Panc1 (cell line): ENCODE measurements around the gene KDF1. TPM values are rescaled to one million over a fixed set of nuclear protein-coding genes. Genes with fewer than 3 reads are reported as not detected.

ENCODE experiments used
- ATAC-seq: fragments of 200-7000 bp; cut with Tn5 transposase; 2 replicates; pipeline ENCODE4 v1.9.1; 2020; ENCODE audit warnings: mild to moderate bottlenecking, moderate library complexity
- BruUV-seq: library from RNA; stranded (reverse); fragments of 400-500 nt; replicated peaks from 2 replicates; lab custom pipeline; 2021; lab: Mats Ljungman, UMichigan
- CTCF ChIA-PET: fragments of 300-600 bp; sonication (Branson Sonifier 250); formaldehyde crosslinking; loops from one replicate; lab custom pipeline; 2022; ENCODE audit warnings: antibody characterized with exemption; lab: Charles Lee
- POLR2A ChIA-PET: fragments of 300-600 bp; sonication (Branson Sonifier 250); formaldehyde crosslinking; loops from one replicate; lab custom pipeline; 2022; ENCODE audit warnings: antibody characterized with exemption; lab: Charles Lee
- DNase-seq: peaks from one replicate; pipeline ENCODE4 v3.0.0-alpha.2; 2010; ENCODE audit warnings: low read depth, low spot score
- H3K27ac ChIP-seq: 2 replicates; pipeline ENCODE4 v1.5.1; 2011; ENCODE audit warnings: mild to moderate bottlenecking, low read length, inconsistent platforms
- H3K27me3 ChIP-seq: fragments of 200-500 bp; sonication (Bioruptor generic); 2 replicates; pipeline ENCODE4 v1.6.0; 2014; ENCODE audit warnings: low read length, inconsistent platforms; ENCODE audit not compliant: control insufficient read depth, insufficient read depth
- H3K36me3 ChIP-seq: fragments of 200-500 bp; sonication (Bioruptor generic); 2 replicates; pipeline ENCODE4 v1.5.1; 2014; ENCODE audit warnings: inconsistent platforms, mild to moderate bottlenecking, low read length, moderate library complexity; ENCODE audit not compliant: control insufficient read depth, insufficient read depth
- H3K4me1 ChIP-seq: 2 replicates; pipeline ENCODE4 v1.5.1; 2011; ENCODE audit warnings: inconsistent platforms, mild to moderate bottlenecking, low read length, moderate library complexity; ENCODE audit not compliant: control insufficient read depth, insufficient read depth
- H3K4me3 ChIP-seq, 2 experiments: 2 replicates each; pipeline ENCODE4 v1.5.1; 2011 to 2012; ENCODE audit warnings: low read depth in 2 of 2, low read length in 2 of 2, mild to moderate bottlenecking in 2 of 2, inconsistent platforms in 1 of 2, moderate library complexity in 1 of 2
- H3K9me3 ChIP-seq: fragments of 200-500 bp; sonication (Bioruptor generic); 2 replicates; pipeline ENCODE4 v1.5.1; 2014; ENCODE audit warnings: low read depth, mild to moderate bottlenecking, inconsistent platforms, low read length, moderate library complexity; ENCODE audit not compliant: control insufficient read depth, insufficient read depth
- CTCF ChIP-seq: fragments of 450-650 bp; IDR thresholded peaks from 2 replicates; pipeline ENCODE4 v1.5.1; 2017; ENCODE audit warnings: mild to moderate bottlenecking
- POLR2AphosphoS5 ChIP-seq: IDR thresholded peaks from 2 replicates; pipeline ENCODE4 v1.6.1; 2012; ENCODE audit warnings: mild to moderate bottlenecking, low read depth, low read length, moderate library complexity
- REST ChIP-seq, 2 experiments: IDR thresholded peaks; 2 replicates each; pipeline ENCODE4 v1.6.1; 2011 to 2012; ENCODE audit warnings: low read depth in 2 of 2, control low read depth in 1 of 2, low read length in 1 of 2, mild to moderate bottlenecking in 1 of 2, moderate library complexity in 1 of 2; ENCODE audit not compliant: insufficient read depth in 1 of 2
- SIN3A ChIP-seq: IDR thresholded peaks from 2 replicates; pipeline ENCODE4 v1.6.1; 2012; ENCODE audit warnings: low read depth, mild to moderate bottlenecking, low read length, moderate library complexity, borderline replicate concordance; ENCODE audit not compliant: insufficient read depth
- TCF7L2 ChIP-seq: IDR thresholded peaks from 2 replicates; pipeline ENCODE4 v1.6.1; 2011; ENCODE audit warnings: mild to moderate bottlenecking, low read depth, low read length, inconsistent platforms
- in situ Hi-C: cut with HindIII; loops from 2 replicates; pipeline ENCODE4 v1.10.0; 2016; ENCODE audit warnings: low sequenced_read_pairs, low pct_unique_long_range_greater_than_20kb
- intact Hi-C: fragments of 100-400 bp; cut with micrococcal nuclease; formaldehyde crosslinking; loops from one replicate; pipeline ENCODE4 v1.10.0; 2022; ENCODE audit not compliant: unreplicated experiment
- total RNA-seq: library from RNA; stranded (reverse); gene quantifications from one replicate; pipeline ENCODE4 v1.2.1, GENCODE V29; 2021; ENCODE audit not compliant: unreplicated experiment

The KDF1 gene
- total RNA-seq, 1 experiment from 2014 or later, result 3.2 TPM

- Histone ChIP-seq H3K27ac (peak overlapping the region; percentile 19; the same call in 1 of the 2 replicates), H3K9me3 (no peaks in the 10 kb centered on the region), H3K4me3 (no peak overlapping the region), H3K27me3 (no peaks in the 10 kb centered on the region), H3K4me1 (peaks cover 10% of the 10 kb centered on the region; the same call in 1 of the 2 replicates), H3K36me3 (peaks cover 18% of the 10 kb centered on the region; the same call in 1 of the 2 replicates)
- ChIA-PET CTCF (no interaction called here), POLR2A (no interaction called here)
- in situ Hi-C loops, result no loop called here
- no peak for DNase-seq
- TF ChIP-seq REST (IDR thresholded peaks at IDR 0.05; ENCODE audit: insufficient read depth in 1 of 2, low read depth in 2 of 2, low read length in 1 of 2), result no peak
- no peak for TF ChIP-seq TCF7L2
- TF ChIP-seq CTCF, result no peak
- no peak for TF ChIP-seq POLR2AphosphoS5
- TF ChIP-seq SIN3A, result no peak
- ATAC-seq, result no peak
- intact Hi-C loops, result no loop called here
- no TSS peak for BruUV-seq
Measured at GRCh38 chr1:26945138-26945537, 15.1 kb downstream of the KDF1 start.

DNA sequence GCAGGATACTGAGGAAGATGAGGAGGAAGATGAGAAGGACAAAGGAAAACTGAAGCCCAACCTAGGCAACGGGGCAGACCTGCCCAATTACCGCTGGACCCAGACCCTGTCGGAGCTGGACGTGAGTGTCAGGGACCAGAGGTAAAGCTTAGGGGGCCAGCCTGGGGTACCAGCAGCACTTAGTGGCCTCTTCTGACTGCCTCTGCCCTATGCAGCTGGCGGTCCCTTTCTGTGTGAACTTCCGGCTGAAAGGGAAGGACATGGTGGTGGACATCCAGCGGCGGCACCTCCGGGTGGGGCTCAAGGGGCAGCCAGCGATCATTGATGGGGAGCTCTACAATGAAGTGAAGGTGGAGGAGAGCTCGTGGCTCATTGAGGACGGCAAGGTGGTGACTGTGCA lies 17.6 kb downstream of the KDF1 start:
- Histone ChIP-seq H3K4me3 (no peak overlapping the region), H3K9me3 (no peaks in the 10 kb centered on the region), H3K4me1 (peaks cover 3% of the 10 kb centered on the region; the same call in 1 of the 2 replicates), H3K27me3 (no peaks in the 10 kb centered on the region), H3K27ac (no peak overlapping the region), H3K36me3 (peaks cover 18% of the 10 kb centered on the region; the same call in 1 of the 2 replicates)
- BruUV-seq, result no TSS peak
- in situ Hi-C loops, result no loop called here
- ChIA-PET POLR2A (no interaction called here), CTCF (no interaction called here)
- DNase-seq (no peak), ATAC-seq (no peak)
- intact Hi-C loops, result no loop called here
- TF ChIP-seq SIN3A (no peak), TCF7L2 (no peak), REST (IDR thresholded peaks at IDR 0.05; ENCODE audit: insufficient read depth in 1 of 2, low read depth in 2 of 2, low read length in 1 of 2) (no peak), CTCF (no peak), POLR2AphosphoS5 (no peak)
